ENCODE data around the gene MIS18A.

DNA sequence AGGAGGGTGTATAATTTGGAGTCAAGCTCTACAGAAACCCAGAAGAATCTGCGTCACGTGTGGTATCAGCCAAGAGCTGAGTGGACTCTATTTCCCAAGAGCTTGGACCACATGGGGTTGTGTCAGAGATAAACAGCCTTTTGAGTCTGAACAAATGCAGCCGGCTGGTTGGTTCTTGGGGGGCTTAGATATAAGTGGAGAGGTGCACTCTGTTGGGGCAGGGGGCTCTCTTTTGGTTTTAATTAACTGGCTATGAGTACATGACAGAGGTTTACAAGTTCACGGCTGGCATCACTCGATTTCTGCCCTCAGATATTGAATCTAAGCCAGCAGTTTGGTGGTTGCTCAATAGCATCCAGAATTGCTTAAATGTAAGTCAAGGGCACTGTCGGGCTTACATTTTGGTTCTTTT is 19.3 kb upstream of the MIS18A start:
- no peak for TF ChIP-seq RAD21 (IDR thresholded peaks at IDR 0.05; ENCODE audit: insufficient read depth, low read depth, low read length)
- TF ChIP-seq POLR2A (IDR thresholded peaks at IDR 0.05; ENCODE audit: low read depth, low read length), result no peak
